ENCODE results near the gene PSMG4. TPM values are rescaled to one million over a fixed set of nuclear protein-coding genes. Genes with fewer than 3 reads are reported as not detected.

The PSMG4 gene
- total RNA-seq, 1 donor from 2014 or later, result 18.7 TPM

DNA sequence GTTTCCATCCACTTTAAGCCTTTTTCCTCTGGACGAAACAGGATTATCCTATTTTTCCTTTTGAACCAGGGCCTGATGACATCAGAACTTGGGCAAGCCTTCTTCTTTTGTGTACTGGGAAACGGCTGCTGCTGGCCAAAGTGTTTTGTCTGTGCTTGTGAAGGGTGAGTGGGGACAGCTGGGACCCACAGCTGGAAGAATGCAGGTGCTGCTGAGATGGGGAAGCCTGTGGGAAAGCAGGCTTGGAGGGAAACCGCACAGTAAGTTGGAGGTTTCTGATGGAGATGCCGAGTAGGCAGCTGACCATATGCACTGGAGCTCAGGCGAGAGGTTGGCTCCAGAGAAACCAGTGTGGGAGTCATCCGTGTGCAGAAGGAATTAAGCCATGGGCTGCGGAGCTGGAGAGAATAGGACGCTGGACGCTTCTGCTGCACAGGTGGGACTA, 8.5 kb upstream of the PSMG4 start:
- DNase-seq (ENCODE audit: low spot score), result no peak

DNA sequence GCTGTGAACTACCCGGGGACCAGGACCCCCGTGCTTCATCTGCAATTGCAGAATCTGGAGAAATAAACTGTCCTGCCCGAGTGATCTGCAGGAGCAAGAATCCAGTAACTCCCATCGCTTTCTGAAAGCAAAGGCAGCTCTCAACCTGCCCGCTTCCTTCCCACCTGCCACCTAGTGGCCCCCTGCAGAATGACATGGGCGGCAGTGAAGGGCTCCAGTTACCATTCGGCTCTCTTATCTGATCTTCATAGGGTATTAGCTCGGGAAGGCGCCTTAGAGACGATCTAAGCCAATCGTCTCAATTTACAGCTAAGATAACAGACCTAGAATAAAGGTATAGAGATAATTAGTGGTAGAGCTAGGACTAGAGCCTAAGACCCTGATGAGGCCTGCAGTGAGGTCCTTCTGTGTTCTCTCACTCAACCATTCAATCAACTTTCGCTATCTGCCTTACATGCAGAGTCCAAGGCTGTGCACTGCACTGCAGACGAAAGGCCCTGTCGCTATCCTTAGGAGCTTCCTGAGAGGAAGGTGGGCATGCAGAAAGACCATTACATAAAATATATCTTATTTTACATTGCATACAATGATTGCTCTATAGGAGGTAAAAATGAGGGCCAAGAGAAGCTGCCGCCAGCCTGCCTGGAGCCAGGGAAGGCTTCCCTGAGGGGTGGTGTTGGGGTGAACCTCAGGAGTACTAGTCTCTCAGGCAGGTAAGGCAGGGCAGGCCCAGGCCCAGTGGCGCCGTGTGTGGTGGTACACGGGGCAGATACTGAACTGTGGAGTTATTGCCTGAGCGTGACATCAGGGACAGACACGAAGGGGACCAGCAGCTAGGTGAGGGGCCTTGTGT, 7.1 kb upstream of the PSMG4 start:
- peak; percentile 90 for DNase-seq (ENCODE audit: low spot score)

DNA sequence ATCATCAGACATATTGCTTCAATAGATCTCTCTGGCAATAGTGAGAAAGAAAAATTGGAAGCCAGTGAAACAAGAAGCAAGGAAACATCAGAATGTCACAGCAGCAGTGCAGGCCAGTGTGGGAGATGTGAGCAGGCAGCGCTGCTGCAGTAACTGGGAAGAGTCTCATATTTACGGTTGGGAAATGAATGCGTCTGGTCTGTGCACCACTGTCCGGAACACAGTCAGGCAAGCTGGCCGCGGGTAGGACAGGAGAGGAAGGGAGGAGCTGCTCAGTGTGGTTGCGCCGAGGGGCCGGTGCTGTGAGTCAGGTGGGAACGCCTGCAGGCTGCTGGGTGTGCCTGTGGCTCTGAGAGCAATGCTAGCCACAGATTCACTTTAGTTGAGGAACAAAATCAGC, 6.4 kb upstream of the PSMG4 start:
- DNase-seq (ENCODE audit: low spot score), result peak; percentile 85

DNA sequence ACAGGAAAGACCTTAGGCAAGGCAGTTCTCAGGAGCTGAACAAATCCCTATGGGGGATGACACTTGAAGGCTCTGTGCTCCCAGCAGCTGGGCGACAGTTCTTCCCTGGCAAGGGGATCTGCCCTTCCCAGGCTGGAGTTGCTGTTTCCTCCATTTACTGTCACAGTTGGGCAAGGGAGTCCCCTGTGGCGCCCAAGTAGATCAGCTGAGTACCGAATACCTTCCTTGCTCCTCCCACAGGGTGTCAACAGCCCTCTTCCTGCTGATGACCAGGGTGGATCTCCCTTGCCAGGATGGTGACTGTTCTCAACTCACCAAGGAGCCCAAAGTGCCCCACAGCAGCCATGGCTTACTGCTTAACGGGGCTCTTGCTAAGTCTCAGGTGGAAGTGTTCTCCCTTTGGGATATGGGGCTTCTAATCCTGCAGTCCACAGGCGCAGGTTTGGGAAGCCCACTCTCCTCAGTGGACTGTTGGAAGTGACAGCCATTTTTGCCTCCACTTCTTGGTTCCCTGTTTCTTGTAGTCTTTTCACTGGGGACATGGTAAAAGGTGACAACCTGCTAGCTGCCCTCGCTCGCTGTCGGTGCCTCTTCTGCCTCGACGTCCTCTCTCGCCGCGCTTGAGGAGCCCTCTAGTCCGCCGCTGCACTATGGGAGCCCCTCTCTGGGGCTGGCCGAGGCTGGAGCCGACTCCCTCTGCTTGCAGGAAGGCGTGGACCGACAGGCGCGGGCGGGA, 5.7 kb upstream of the PSMG4 start:
- peak; percentile 74 for DNase-seq (ENCODE audit: low spot score)

DNA sequence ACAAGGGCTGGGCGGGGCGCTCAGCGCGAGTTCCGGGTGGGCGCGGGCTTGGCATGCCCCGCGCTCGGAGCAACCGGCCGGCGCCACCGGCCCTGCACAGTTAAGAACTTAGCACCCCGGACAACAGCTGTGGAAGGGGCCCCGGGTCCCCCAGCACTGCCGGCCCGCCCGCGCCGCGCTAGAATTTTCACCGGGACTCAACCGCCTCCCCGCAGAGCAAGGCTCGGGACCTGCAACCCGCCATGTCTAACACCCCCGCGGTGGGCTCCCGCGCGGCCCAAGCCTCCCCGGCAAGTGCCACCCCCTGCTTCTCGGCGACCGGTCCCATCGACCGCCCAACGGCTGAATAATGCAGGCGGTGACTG, 5.2 kb upstream of the PSMG4 start:
- DNase-seq (ENCODE audit: low spot score), result peak; percentile 60

DNA sequence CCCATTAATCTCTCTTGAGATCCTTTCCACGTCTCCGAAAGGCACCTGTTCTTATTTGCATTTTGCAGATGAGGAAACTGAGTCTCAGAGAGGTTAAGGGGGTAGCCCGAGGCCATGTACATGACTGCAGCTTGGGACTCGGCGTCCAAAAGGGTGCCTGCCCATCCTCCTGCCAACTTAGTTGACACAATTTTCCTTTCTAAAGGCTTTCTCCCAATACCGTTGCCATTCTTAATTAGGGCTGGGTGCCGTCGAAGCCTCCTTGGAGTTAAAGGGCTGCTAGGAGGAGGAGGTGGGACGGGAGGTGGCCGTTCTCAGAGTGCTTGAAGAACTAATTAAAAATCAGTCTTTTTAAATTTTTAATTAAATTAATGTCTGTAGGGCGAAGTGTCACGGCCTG, 546 bp upstream of the PSMG4 start:
- no peak for DNase-seq (ENCODE audit: low spot score)

DNA sequence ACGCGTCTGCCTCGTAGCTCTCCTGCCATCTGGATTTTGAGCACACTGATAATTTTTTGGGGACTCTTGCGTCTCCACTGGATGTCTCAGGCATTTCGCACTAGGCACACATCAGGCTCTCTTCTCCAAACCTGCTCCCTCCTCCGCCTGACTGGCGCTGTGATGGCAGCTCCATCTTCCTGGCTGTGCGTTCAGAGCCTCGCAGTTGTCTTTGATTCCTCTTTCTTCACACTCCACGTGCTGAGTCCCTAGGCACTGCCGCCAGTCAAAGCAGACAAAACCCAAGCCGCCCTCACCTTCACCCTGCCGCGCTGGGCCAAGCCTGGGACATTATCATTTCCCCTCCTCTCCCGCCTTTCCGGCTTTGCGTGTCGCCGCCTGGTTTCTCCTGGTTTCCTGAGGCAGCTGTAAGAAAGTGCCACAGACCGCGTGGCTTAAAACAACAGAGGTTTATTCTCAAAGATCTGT, 778 bp downstream of the PSMG4 start:
- no peak for DNase-seq (ENCODE audit: low spot score)

DNA sequence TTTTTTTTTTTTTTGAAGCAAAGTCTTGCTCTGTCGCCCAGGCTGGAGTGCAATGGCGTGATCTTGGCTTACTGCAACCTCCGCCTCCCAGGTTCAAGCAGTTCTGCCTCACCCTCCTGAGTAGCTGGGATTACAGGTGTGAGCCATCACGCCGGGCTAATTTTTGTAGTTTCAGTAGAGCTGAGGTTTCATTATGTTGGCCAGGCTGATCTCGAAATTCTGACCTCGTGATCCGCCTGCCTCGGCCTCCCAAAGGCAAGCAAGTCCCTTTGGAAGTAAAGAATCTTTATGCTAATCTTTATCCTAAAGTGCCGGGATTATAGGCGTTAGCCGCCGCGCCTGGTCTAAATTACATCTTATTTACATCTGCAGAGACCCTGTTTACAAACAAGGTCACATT, 1.5 kb downstream of the PSMG4 start:
- no peak for DNase-seq (ENCODE audit: low spot score)

DNA sequence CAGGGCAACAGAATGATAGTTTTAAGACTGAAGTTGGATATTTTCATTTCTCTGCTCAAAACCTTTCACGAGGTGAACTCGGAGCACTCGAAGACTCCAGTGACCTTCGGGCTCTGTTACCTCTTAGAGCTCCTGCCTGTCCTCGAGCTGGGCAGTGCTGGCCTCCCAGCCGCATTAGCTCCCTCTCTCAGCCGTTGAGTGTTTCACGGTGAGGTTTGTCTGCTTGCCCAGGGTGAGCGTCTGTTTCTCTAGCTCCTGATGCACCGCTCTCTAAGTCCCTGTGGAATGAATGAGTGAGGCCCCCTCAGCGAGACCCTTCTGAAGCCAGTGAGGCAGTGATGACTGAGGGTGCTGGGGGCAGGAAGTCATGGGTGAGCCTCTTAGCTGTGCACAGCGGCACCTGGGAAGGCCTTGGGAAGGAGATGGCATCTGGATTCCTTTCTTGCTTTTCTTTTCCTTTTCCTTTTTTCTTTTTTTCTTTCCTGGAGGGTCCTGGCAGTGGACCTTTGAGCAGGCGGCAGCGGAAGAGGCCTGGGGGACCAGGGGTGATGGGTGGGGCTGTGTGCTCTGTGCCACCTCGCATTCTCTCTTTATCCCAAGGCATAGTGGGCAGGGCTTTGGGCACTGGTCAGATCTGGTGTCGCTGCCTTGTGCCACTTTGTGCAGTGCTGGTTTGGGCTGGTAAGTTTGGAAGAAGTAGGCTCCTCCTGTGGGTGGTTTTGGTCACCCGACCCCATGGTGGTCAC, 2.2 kb downstream of the PSMG4 start:
- DNase-seq (ENCODE audit: low spot score), result no peak

DNA sequence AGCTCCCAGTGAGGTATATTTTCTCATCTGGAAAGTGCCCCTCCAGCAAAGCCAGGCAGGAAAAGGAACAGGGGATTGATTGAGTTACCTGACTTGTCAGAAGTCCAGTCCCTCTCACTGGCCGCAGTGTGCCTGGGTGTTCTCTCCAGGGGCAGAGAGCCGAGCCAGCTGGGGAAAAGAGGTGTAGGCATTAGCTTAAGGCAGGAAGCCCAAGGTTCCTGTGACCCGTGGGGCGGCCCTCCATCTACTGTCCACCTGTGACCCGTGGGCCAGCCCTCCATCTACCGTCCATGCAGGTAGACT, 2.7 kb downstream of the PSMG4 start:
- no peak for DNase-seq (ENCODE audit: low spot score)

DNA sequence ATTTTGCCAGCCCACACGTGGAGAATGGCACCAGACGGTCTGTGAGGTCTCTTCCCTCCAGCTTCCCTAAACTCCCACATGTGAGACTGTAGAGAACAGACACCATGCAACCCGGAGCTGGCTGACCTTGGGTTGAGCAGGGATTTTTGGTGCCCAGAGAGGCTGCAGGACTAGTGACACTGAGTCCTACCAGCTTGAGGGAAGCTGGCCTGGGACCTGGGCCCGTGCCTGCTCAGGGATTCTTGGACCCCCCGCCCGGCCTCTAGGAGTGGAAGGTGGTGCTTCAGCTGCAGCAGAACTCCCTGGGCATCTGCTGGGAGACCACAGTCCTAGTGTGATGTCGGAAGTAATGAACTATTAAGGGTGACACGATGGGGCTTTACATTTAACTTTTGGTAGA, 3.2 kb downstream of the PSMG4 start:
- DNase-seq (ENCODE audit: low spot score), result no peak

DNA sequence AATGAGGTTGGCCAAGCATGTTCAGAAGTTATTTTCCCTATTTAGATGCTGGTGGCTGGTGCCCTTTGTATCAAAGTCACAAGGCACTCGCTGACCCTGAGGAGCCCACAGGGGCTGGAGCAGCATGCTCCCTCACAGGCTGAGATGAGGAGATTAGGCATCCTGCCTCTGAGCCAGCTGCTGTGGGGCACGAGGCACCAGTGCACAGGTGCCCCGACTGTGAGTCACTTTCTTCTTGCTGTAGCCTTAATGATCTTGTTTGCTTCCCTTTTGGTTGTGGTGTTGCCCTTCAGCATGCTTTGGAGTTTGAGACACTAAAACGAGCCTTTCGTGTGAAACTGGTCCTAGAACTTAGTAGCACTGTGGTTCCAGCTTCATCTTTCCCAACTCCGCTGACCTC, 4.3 kb downstream of the PSMG4 start:
- no peak for DNase-seq (ENCODE audit: low spot score)

DNA sequence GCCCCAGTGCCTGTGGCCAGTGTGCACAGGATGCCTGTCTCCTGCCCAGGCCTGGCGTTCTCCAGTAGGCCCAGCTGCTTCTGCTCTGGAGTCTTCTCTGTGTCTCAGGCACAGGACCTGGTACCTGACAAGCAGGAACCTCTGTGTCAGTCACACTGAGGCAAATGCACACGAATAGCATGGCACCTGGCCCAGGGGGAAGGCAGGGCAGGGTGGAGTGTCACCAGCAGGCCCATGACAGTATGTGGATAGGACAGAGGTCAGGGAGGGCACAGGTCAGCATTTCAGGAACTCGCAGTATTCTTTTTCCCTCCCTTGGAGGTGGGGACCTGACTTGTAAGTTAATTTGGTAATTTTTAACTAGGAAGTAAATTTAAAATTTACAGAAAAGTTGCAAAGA, 5.6 kb downstream of the PSMG4 start:
- no peak for DNase-seq (ENCODE audit: low spot score)

DNA sequence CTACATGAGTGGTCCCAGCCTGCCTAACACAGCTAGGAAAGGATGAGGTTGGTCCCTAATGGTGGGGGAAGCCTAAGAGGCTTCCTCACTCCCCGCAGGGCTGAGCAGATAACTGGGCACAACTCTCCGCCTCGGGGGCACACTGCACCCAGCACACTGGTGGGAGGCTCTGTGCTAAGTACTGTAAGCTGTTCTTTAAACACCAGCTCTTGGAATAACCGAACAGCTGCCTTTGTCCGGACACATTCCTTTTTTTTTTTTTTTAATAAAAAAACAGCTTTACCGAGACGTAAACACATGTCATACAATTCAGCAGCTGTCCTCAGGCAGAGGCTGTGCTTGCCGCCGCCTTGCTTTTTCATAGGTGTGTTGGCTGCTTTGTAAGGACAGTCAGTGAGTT, 6.9 kb downstream of the PSMG4 start:
- no peak for DNase-seq (ENCODE audit: low spot score)

DNA sequence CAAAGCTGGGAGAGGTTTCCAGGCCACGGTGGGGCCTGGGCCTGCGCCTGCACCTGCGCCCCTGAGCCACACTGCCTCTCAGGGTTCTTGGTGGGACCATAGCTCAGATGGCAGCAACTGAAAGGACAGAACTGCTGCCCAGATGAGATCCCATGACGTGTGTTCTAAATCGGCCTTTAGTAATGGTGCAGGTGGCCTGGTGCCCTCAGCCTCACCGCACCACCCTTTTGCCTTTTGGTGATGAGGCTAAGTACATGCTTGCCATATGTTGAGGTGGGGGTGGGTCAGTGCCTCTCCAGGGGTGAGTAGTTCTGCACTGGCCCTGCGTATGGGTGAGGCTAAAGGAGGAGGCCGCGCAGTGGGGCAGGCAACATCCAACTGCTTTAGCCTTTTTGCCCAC, 7.4 kb downstream of the PSMG4 start:
- no peak for DNase-seq (ENCODE audit: low spot score)

DNA sequence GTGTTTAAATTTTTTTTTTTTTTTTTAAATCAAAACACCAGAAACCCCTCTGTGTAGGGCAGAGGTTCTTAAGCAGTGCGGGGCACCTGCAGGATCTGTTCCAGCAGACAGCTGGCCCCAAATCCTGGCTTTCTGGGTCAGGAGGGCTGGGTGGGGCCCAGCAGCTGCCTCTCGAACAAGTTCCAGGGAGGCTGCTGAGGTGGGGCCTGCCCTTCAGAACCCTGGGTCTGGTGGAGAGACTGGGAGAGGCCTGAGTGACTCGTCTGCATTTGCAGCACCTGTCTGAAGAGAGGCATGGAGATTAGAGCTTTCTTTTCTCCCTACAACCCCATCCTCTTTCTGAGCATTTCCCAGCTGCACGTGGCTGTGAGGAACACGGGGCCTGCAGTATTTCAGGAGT, 8.4 kb downstream of the PSMG4 start:
- DNase-seq (ENCODE audit: low spot score), result no peak

DNA sequence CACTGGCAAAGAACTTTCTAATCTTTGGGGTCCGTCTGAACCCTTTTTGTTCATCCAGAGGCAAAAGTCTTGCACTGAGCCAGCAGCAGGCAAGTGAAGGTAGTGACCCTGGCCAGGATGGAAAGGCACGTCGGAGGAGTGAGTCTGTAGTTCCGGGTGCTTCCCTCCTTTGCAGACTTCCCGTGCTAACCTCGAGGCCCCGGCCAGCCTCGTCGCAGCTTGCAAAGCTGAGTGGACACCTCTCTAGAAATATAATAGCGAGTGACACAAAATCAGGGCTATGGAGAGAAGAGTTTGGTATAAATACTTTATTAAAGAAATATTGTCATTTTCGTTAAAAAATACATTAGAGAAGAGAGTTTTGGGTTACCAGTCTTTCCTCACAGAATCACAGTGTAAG, 9.9 kb downstream of the PSMG4 start:
- no peak for DNase-seq (ENCODE audit: low spot score)

DNA sequence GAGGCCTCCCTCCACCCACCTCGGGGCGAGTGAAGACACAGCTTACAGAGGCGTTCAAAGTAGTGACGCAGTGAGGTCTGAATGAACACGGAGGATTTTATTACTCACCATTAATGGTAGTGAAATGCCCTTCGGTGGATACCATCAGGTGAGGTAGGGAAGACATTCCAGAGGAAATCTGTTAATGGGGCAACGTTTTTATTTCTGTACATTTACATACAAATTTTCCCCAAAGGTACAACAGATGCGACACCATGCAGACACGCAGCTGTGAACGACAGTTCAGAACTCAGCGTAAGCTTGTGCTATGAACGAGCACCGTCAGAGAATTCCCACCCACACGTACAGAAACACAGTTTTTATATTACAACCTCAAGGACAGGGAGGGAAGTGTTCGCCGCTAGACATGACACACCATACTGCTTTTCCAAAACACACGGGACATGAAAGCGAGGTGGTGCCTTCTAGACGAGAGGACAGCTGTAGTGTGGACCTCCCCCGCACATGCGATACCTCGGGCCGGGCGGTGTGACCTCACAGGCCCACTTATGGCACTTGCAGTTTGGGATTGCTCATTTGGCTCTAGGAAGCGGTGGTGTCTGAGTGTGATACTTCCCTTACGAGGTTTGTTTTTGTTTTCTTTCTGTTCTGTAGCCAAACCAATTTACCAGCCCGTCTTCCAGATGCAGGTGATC, 10.7 kb downstream of the PSMG4 start:
- no peak for DNase-seq (ENCODE audit: low spot score)

DNA sequence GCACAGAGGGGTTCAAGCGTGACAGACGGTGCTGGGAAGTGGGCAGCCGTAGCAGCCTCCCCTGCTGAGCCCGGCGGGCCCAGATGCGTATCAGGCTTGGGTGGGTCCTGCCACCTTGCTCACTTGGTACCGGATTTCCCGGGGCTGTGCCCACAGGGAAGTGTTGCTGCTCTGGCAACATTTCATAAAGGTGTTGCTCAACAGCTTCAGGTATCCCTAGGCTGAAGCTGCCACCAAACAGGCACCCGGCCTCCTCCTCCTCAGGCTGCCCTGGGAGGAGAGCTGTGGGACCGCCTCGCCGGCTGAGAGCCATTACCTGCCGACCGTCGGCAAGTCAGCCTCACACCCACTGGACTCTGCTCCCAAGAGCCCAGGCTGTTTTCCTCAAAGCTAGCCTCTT, 11.5 kb downstream of the PSMG4 start:
- DNase-seq (ENCODE audit: low spot score), result no peak

DNA sequence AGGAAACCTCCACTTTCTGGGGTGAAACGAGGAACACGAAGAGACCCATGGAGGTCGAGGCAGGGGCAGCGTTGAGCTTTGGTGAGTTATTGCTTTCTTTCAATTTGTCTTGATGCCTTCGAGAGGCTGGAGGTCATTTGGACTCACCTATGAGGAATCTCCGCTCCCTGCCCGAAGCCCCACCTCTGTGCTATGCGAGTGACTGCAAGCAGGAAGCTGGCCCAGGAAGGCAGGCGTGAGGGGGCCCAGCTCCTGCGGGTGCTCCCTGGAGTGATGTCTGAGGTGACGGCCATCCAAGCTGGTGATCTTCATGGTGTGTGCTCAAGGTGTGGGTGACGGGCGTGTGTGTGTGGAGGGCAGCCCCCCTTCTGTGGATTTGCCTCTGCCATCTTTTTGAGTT, 13.0 kb downstream of the PSMG4 start:
- DNase-seq (ENCODE audit: low spot score), result no peak

DNA sequence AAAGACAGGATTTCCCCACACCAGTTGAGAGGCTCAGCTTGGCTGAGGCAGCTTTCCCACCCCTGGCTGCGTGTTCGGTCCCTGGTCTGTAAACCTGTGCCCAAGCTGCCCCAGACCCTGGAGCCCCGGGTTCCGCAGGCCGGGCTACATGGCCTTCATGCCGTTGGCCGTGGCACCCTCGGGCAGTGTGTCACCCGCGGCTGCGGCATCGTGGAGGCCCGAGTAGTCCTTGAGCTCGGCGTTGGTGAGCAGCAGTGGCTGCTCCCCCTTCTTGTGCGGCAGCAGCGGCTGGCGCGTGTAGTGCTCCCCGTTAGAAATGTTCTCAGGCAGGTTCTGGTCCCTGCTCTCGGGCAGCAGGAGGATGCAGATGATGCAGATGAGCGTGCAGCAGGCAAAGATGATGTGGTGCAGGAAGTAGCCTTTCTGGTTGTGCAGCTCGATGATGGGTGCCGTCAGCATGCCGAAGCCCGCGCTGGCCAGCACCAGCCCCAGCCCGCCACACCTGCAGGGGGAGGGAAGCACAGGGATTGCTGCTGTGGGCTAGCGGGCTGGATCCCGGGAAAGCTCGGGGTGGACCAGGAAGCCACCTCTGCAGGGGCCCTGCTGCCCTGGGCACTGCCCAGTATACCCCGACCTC, 14.3 kb downstream of the PSMG4 start:
- no peak for DNase-seq (ENCODE audit: low spot score)
